Cardiac fibroblast (primary cell): ENCODE measurements around the gene POLR1E.

Experiments used
- DNase-seq, 2 donors: peaks; one replicate each; pipeline versions ENCODE4 v3.0.0 to v3.0.0-alpha.2; 2010; ENCODE audit warnings: low read depth in 2 of 2
- H3K4me3 ChIP-seq, 2 donors: replicated peaks in 1 of 2; 1 replicate in 1 of 2; 2 replicates in 1 of 2; pipeline ENCODE4 v1.5.1; 2011; ENCODE audit warnings: low read depth in 2 of 2, low read length in 2 of 2, mild to moderate bottlenecking in 2 of 2, moderate library complexity in 1 of 2
- CTCF ChIP-seq: IDR thresholded peaks from one replicate; pipeline ENCODE4 v1.5.1; 2011; ENCODE audit warnings: low read depth, mild to moderate bottlenecking, low read length, inconsistent platforms

Gene POLR1E

DNA sequence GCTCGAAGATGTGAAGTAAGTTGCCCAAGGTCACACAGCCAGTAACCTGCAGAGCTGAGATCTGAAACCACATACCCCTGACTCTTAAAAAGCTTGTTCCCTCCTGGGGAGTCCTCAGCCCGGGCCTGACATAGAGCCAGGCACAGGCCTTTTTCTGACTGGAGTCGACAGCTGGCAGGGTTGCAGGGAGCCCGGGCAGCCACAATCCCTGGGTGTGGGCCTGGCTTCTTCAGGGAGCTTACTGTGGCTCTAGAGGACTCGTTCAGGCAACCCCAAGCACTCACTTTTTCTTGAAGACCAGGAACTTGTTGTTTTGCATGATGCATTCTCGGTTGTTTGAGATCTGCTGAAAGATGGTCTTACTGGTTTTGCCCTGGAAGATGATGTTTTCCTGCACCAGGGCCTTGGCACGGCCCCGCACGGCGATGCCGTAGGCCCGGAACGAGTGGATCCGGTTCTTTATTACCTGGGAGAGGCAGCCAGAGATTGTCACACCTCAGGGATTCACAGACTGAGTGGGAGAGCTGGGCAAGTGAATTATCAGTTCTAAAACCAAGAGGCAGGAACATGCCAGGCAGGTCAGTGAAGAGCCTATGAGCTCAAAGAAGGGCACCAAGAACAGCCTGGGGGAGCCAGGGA is 30.0 kb downstream of the POLR1E start:
- DNase-seq: no peak
- TF ChIP-seq CTCF: no peak
- no peak overlapping the region for H3K4me3 ChIP-seq

- DNase-seq: no peak
- no peak for TF ChIP-seq CTCF
- H3K4me3 ChIP-seq: no peak overlapping the region
Observed at GRCh38 chr9:37517923-37518322, 32.2 kb downstream of the POLR1E start.

- H3K4me3 ChIP-seq: no peak overlapping the region
- no peak for DNase-seq
- TF ChIP-seq CTCF: no peak
Observed at GRCh38 chr9:37520641-37521040, 34.9 kb downstream of the POLR1E start.

GRCh38 chr9:37521111-37521510 is 35.4 kb downstream of the POLR1E start:
- no peak overlapping the region for H3K4me3 ChIP-seq
- DNase-seq: no peak
- no peak for TF ChIP-seq CTCF

- no peak overlapping the region for H3K4me3 ChIP-seq
- no peak for TF ChIP-seq CTCF
- no peak for DNase-seq
Observed at GRCh38 chr9:37522971-37523370, 37.2 kb downstream of the POLR1E start.

DNA sequence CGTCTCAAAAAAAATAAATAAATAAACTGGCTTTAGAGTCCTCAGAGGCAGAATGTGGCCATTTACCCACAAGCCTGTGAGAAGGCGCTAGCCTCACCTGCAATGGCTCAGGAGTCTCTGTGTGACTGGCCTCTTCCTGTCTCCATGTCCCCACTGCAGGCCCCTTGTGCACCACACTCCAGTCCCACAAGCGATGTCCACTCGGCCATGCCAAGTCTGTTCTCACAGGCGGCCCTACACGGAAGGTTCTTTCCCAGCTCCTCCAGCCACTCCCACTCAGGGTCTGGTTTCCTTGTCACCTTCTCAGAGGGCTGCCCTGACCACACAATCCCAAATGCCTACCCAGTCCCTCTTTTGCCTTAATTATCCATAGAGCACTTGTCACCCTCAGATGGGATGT is 38.2 kb downstream of the POLR1E start:
- no peak for DNase-seq
- no peak for TF ChIP-seq CTCF
- H3K4me3 ChIP-seq: no peak overlapping the region
